ENCODE results near the gene MTX3. TPM values are rescaled to one million over a fixed set of nuclear protein-coding genes. Genes with fewer than 3 reads are reported as not detected.

The MTX3 gene
- total RNA-seq, 4 donors from 2014 or later, result 17.4 to 22.6 (median 20.0) TPM

- Histone ChIP-seq H3K4me3 (no peak overlapping the region), H3K36me3 (no peaks in the 10 kb centered on the region), H3K27me3 (no peaks in the 10 kb centered on the region), H3K27ac (no peak overlapping the region), H3K9me3 (no peaks in the 10 kb centered on the region), H3K4me1 (peaks cover 0 to 7% (median 4%) of the 10 kb centered on the region in 3 donors)
- 70 to 82% methylated on average over 2 of the region's 3 CpGs for WGBS, 2 donors (ENCODE audit: low coverage in 1 of 2)
- no peak for TF ChIP-seq POLR2AphosphoS5 (IDR thresholded peaks at IDR 0.05)
- TF ChIP-seq POLR2A (IDR thresholded peaks at IDR 0.05), result no peak
- no peak for TF ChIP-seq EP300 (IDR thresholded peaks at IDR 0.05)
- no peak for TF ChIP-seq CTCF (IDR thresholded peaks at IDR 0.05)
- ATAC-seq, result no peak
These were observed 54.3 kb downstream of the MTX3 start for GRCh38 chr5:79936646-79937216.

GRCh38 chr5:79936002-79936645, 54.9 kb downstream of the MTX3 start:
- Histone ChIP-seq H3K27ac (peak overlapping the region in 1 of 4 donors; percentile 25), H3K9me3 (no peaks in the 10 kb centered on the region), H3K36me3 (no peaks in the 10 kb centered on the region), H3K4me1 (peaks cover 0 to 7% (median 4%) of the 10 kb centered on the region in 3 donors), H3K4me3 (no peak overlapping the region), H3K27me3 (no peaks in the 10 kb centered on the region)
- peak; percentile 89 for ATAC-seq
- TF ChIP-seq EP300 (IDR thresholded peaks at IDR 0.05) (no peak), POLR2A (IDR thresholded peaks at IDR 0.05) (no peak), POLR2AphosphoS5 (IDR thresholded peaks at IDR 0.05) (no peak), CTCF (IDR thresholded peaks at IDR 0.05) (no peak)
- 23 to 41% methylated on average over 4 of the region's 4 CpGs for WGBS, 2 donors (ENCODE audit: low coverage in 1 of 2)

- Histone ChIP-seq H3K4me1 (peaks cover 0 to 7% (median 4%) of the 10 kb centered on the region in 3 donors), H3K4me3 (no peak overlapping the region), H3K27ac (no peak overlapping the region), H3K36me3 (no peaks in the 10 kb centered on the region), H3K9me3 (no peaks in the 10 kb centered on the region), H3K27me3 (no peaks in the 10 kb centered on the region)
- ATAC-seq, result no peak
- 100% methylated on average over 2 to 3 of the region's 3 CpGs for WGBS, 2 donors (ENCODE audit: low coverage in 1 of 2)
- no peak for TF ChIP-seq POLR2A (IDR thresholded peaks at IDR 0.05)
- TF ChIP-seq CTCF (IDR thresholded peaks at IDR 0.05), result no peak
- TF ChIP-seq POLR2AphosphoS5 (IDR thresholded peaks at IDR 0.05), result no peak
- no peak for TF ChIP-seq EP300 (IDR thresholded peaks at IDR 0.05)
These were observed 56.4 kb downstream of the MTX3 start for GRCh38 chr5:79934681-79935080.

GRCh38 chr5:79932510-79933504, 58.3 kb downstream of the MTX3 start:
- ATAC-seq, result no peak

More at GRCh38 chr5:79932510-79933504, 58.3 kb downstream of the MTX3 start:
- no peak for TF ChIP-seq POLR2AphosphoS5 (IDR thresholded peaks at IDR 0.05)
- TF ChIP-seq POLR2A (IDR thresholded peaks at IDR 0.05), result no peak
- TF ChIP-seq CTCF (IDR thresholded peaks at IDR 0.05), result no peak
- TF ChIP-seq EP300 (IDR thresholded peaks at IDR 0.05), result no peak
- Histone ChIP-seq H3K27ac (no peak overlapping the region), H3K27me3 (no peaks in the 10 kb centered on the region), H3K36me3 (no peaks in the 10 kb centered on the region), H3K4me3 (no peak overlapping the region), H3K4me1 (peaks cover 0 to 7% (median 4%) of the 10 kb centered on the region in 3 donors), H3K9me3 (no peaks in the 10 kb centered on the region)
- WGBS, 2 donors (ENCODE audit: low coverage in 1 of 2), result 72 to 85% methylated on average over 5 to 8 of the region's 10 CpGs

Data from gastroesophageal sphincter (tissue), 4 donors.